ENCODE results near the gene TRMT13. TPM values are rescaled to one million over a fixed set of nuclear protein-coding genes. Genes with fewer than 3 reads are reported as not detected.

TRMT13 gene, protein sequence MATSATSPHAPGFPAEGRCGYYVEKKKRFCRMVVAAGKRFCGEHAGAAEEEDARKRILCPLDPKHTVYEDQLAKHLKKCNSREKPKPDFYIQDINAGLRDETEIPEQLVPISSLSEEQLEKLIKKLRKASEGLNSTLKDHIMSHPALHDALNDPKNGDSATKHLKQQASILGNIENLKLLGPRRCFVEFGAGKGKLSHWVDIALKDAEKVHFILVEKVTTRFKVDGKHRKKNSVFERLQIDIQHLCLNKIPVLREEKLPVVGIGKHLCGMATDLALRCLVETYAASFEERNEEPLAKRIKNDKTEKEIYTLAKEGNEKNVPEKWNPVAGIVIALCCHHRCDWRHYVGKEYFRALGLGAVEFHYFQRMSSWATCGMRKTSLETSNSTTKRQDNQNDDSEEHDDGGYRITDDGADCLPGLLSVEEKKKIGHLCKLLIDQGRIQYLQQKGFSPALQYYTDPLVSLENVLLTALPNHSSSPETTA
- 10 to 100 TPM; 16.8 to 65.2 (median 34.6) TPM for total RNA-seq

DNA sequence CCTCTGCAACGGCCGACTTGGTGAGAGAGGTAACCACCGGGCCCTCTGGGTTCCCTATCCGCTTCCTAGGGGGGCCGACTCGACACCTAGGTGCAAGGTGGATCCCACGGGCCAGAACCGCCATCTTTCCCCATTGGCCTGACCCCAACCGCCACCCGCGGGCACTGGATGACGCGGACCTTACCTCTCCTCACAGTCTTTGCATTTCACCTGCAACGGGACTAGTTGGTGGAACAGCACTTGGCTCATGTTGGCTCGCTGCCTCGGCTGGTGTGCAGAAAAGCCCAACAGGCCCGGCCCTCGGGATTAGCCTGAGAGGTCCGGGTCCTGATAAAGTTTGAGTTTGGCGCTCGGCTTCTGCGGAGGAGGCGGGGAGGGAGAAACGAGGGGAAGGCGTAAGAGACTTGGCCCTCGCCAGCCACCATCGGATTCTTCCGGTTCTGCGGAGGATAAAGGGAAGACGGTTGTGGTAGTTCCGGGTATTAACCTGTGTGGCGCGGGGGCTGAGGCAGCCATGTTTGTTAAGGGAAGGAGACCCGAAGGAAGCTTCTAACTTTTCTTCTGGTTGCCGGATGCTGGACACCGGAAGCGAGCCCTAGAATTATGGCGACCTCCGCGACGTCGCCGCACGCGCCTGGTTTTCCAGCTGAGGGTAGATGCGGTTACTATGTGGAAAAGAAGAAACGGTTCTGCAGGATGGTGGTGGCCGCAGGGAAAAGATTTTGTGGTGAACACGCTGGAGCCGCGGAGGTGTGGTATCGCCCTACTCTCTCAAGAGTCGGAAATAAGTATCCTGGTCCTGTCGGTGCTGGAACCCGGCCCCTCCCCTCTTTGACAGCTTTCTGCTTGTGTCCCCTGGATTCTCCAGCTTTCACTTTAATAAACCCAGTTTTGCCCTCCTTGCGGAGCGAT, at the start of gene TRMT13, which contains the start of gene SASS6:
TSS of gene TRMT13 (plus strand) at position 598 of the 912 bp plus-strand sequence. CDS start at position 604, 6 bp downstream.
TSS of gene SASS6 (minus strand) at position 365 of the 912 bp plus-strand sequence. CDS start at position 249, 116 bp downstream.
- TF ChIP-seq, protein P1, sequence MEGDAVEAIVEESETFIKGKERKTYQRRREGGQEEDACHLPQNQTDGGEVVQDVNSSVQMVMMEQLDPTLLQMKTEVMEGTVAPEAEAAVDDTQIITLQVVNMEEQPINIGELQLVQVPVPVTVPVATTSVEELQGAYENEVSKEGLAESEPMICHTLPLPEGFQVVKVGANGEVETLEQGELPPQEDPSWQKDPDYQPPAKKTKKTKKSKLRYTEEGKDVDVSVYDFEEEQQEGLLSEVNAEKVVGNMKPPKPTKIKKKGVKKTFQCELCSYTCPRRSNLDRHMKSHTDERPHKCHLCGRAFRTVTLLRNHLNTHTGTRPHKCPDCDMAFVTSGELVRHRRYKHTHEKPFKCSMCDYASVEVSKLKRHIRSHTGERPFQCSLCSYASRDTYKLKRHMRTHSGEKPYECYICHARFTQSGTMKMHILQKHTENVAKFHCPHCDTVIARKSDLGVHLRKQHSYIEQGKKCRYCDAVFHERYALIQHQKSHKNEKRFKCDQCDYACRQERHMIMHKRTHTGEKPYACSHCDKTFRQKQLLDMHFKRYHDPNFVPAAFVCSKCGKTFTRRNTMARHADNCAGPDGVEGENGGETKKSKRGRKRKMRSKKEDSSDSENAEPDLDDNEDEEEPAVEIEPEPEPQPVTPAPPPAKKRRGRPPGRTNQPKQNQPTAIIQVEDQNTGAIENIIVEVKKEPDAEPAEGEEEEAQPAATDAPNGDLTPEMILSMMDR (IDR thresholded peaks at IDR 0.05), result peak in 3 of 6 experiments; percentile 27 to 32 (median 29)
- TF ChIP-seq POLR2A (IDR thresholded peaks at IDR 0.05), result peak in 1 of 2 donors; percentile 31
- Histone ChIP-seq H3K9me3 (no peaks in the 10 kb centered on the region), H3K27ac (peak within 1 kb of the TSS; percentile 60 to 75 (median 70)), H3K4me3 (peak within 1 kb of the TSS; percentile 72 to 87 (median 76)), H3K36me3 (peaks cover 0 to 9% (median 0%) of the 10 kb centered on the region in 3 donors), H3K27me3 (no peaks in the 10 kb centered on the region), H3K4me1 (peaks cover 0 to 15% (median 3%) of the 10 kb centered on the region in 4 donors)
- peak; percentile 94 to 99 (median 97) for DNase-seq

DNA sequence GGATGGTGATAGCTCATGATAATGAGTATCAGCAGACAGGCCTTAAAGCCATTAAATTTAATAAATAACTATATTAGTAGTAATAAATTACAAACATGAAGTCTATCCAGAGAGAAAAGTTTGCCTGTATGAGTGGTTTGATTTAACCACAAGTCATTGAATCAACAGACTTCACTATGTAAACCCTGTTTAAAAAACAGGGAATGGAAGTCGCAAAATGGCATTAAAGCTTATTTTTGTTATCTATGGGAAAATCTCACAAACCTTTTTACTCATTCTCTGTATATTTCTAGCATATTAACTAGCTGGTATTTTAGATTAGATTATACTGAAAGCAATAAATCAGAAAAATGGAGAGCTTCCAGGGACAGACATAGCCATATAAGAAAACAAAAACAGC, 45.6 kb upstream of the TRMT13 start:
- H3K27ac ChIP-seq, result no peak overlapping the region
- H3K36me3 ChIP-seq, result peaks cover 0 to 6% (median 0%) of the 10 kb centered on the region in 3 donors
- no peak overlapping the region for H3K4me3 ChIP-seq
- H3K4me1 ChIP-seq, result no peaks in the 10 kb centered on the region
- TF ChIP-seq, protein P1 (IDR thresholded peaks at IDR 0.05), result no peak
- no peak for TF ChIP-seq POLR2A (IDR thresholded peaks at IDR 0.05)
- no peaks in the 10 kb centered on the region for H3K9me3 ChIP-seq
- no peak for DNase-seq
- H3K27me3 ChIP-seq, result no peaks in the 10 kb centered on the region

DNA sequence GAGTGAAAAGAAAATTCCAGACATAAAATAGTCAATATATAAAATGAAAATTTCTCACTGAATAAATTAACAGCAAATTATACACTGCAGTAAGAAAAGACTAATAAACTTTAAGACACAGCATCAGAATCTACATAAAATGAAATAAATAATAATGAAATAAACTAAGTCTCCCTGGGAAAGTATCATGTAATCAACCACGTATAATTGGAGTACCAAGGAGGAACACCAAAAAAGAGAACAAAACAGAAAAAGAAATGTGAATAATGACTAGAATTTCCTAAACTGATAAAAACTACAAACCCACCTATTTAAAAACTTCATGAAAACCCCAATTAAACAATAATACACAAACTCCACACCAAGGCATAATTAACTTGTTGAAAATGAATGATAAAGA, 43.9 kb upstream of the TRMT13 start:
- Histone ChIP-seq H3K4me1 (no peaks in the 10 kb centered on the region), H3K9me3 (no peaks in the 10 kb centered on the region), H3K27ac (no peak overlapping the region), H3K4me3 (no peak overlapping the region), H3K36me3 (peaks cover 0 to 6% (median 0%) of the 10 kb centered on the region in 3 donors), H3K27me3 (no peaks in the 10 kb centered on the region)
- TF ChIP-seq, protein P1 (IDR thresholded peaks at IDR 0.05), result no peak
- no peak for TF ChIP-seq POLR2A (IDR thresholded peaks at IDR 0.05)
- DNase-seq, result no peak

DNA sequence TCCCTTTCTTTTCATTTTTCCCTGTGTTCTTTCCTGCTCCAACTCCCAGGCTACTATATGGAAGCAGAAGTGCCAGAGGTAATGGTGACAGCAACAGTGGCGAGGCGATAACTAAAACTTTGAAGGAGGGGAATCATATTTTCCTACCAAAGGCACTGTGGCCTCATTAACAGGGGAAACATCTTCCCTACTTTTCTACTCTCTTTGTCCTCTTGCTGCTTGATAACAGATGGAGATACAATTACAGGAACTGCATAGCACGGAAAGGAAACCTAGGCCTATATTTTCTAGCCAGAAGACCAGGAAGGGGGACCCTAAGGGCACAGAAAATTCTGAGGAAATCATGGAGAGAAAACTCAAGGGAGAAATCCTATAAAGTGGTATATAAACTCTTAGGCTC, 42.5 kb upstream of the TRMT13 start:
- Histone ChIP-seq H3K27ac (no peak overlapping the region), H3K4me3 (no peak overlapping the region), H3K4me1 (no peaks in the 10 kb centered on the region), H3K9me3 (no peaks in the 10 kb centered on the region), H3K27me3 (no peaks in the 10 kb centered on the region), H3K36me3 (peaks cover 0 to 6% (median 0%) of the 10 kb centered on the region in 3 donors)
- no peak for TF ChIP-seq POLR2A (IDR thresholded peaks at IDR 0.05)
- TF ChIP-seq, protein P1 (IDR thresholded peaks at IDR 0.05), result no peak
- no peak for DNase-seq

DNA sequence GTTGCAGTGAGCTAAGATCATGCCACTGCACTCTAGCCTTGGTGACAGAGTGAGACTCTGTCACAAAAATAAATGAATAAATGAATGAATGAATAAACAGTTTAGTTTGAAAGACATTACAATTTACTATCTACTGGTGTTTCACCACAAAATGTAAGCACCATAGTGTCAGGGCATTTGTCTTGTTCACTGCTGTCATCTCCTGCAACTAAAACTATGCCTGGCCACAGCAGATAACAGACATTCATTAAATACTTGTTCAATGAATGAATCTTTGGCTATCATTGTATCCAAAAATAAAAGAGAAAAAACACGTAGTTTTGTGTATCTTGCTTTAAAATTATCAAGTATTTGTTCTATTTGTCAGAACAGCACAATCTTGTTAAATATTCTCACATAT, 32.8 kb upstream of the TRMT13 start:
- TF ChIP-seq POLR2A (IDR thresholded peaks at IDR 0.05), result no peak
- TF ChIP-seq, protein P1 (IDR thresholded peaks at IDR 0.05), result no peak
- peaks cover 0 to 30% (median 3%) of the 10 kb centered on the region in 3 donors for H3K36me3 ChIP-seq

More for the DNA sequence above, 32.8 kb upstream of the TRMT13 start:
- no peak overlapping the region for H3K4me3 ChIP-seq
- no peak for DNase-seq
- H3K27ac ChIP-seq, result no peak overlapping the region
- H3K4me1 ChIP-seq, result no peaks in the 10 kb centered on the region
- no peaks in the 10 kb centered on the region for H3K9me3 ChIP-seq
- H3K27me3 ChIP-seq, result no peaks in the 10 kb centered on the region
